HEK293T (cell line): ENCODE results near the gene SPIRE2.

Experiments used
- CTCF ChIA-PET: fragments of 350-600 bp; formaldehyde crosslinking; extraction: SDS; loops from one replicate; lab custom pipeline; 2021; ENCODE audit warnings: antibody characterized with exemption, inconsistent platforms; lab: Yijun Ruan, JAX
- POLR2A ChIA-PET: fragments of 350-600 bp; formaldehyde crosslinking; extraction: SDS; loops from one replicate; lab custom pipeline; 2020; ENCODE audit warnings: antibody characterized with exemption, inconsistent platforms; lab: Yijun Ruan, JAX
- DNase-seq: peaks from one replicate; pipeline ENCODE4 v3.0.0; 2012; ENCODE audit warnings: mixed read lengths; ENCODE audit errors: extremely low spot score
- ARNT ChIP-seq: fragments of 450-650 bp; IDR thresholded peaks from 2 replicates; pipeline ENCODE4 v1.6.1; 2017; ENCODE audit warnings: mild to moderate bottlenecking
- BHLHE40 ChIP-seq: fragments of 450-650 bp; IDR thresholded peaks from 2 replicates; pipeline ENCODE4 v1.6.1; 2016; ENCODE audit warnings: mild to moderate bottlenecking, moderate library complexity, borderline replicate concordance
- CTBP1 ChIP-seq: fragments of 450-650 bp; IDR thresholded peaks from 2 replicates; pipeline ENCODE4 v1.6.1; 2016; ENCODE audit warnings: borderline replicate concordance
- ELF4 ChIP-seq: fragments of 450-650 bp; IDR thresholded peaks from 2 replicates; pipeline ENCODE4 v1.6.1; 2017; ENCODE audit warnings: antibody characterized with exemption
- FOXA1 ChIP-seq: fragments of 450-650 bp; IDR thresholded peaks from 2 replicates; pipeline ENCODE4 v1.6.1; 2016; ENCODE audit warnings: mild to moderate bottlenecking
- FOXK2 ChIP-seq: fragments of 450-650 bp; IDR thresholded peaks from 2 replicates; pipeline ENCODE4 v1.6.1; 2016; ENCODE audit warnings: mild to moderate bottlenecking
- FOXM1 ChIP-seq: fragments of 450-650 bp; IDR thresholded peaks from 2 replicates; pipeline ENCODE4 v1.6.1; 2017; ENCODE audit warnings: mild to moderate bottlenecking, borderline replicate concordance
- HDGF ChIP-seq: fragments of 450-650 bp; IDR thresholded peaks from 2 replicates; pipeline ENCODE4 v1.6.1; 2017; ENCODE audit warnings: antibody characterized with exemption, borderline replicate concordance
- L3MBTL2 ChIP-seq: fragments of 450-650 bp; conservative IDR thresholded peaks from 2 replicates; pipeline ENCODE4 v1.6.1; 2016; ENCODE audit warnings: mild to moderate bottlenecking
- LEF1 ChIP-seq: fragments of 450-650 bp; IDR thresholded peaks from 2 replicates; pipeline ENCODE4 v1.6.1; 2017; ENCODE audit warnings: mild to moderate bottlenecking, borderline replicate concordance
- NFRKB ChIP-seq: fragments of 450-650 bp; IDR thresholded peaks from 2 replicates; pipeline ENCODE4 v1.6.1; 2016; ENCODE audit warnings: mild to moderate bottlenecking, moderate library complexity
- PKNOX1 ChIP-seq: fragments of 450-650 bp; IDR thresholded peaks from 2 replicates; pipeline ENCODE4 v1.6.1; 2016
- SP1 ChIP-seq: fragments of 450-650 bp; IDR thresholded peaks from 2 replicates; pipeline ENCODE4 v1.6.1; 2017
- SUZ12 ChIP-seq: fragments of 450-650 bp; IDR thresholded peaks from 2 replicates; pipeline ENCODE4 v1.6.1; 2016; ENCODE audit warnings: mild to moderate bottlenecking
- TARDBP ChIP-seq: fragments of 450-650 bp; IDR thresholded peaks from 2 replicates; pipeline ENCODE4 v1.6.1; 2016
- ZNF384 ChIP-seq: fragments of 450-650 bp; IDR thresholded peaks from 2 replicates; pipeline ENCODE4 v1.6.1; 2016

SPIRE2 gene

GRCh38 chr16:89900885-89901284, 72.6 kb downstream of the SPIRE2 start:
- POLR2A ChIA-PET = no interaction called here
- CTCF ChIA-PET = no interaction called here

GRCh38 chr16:89902980-89903379, 74.7 kb downstream of the SPIRE2 start:
- TF ChIP-seq PKNOX1 (no peak), LEF1 (no peak), FOXM1 (no peak), TARDBP (no peak), CTBP1 (no peak), L3MBTL2 (no peak), FOXA1 (no peak), ELF4 (no peak), SP1 (no peak), HDGF (no peak), BHLHE40 (no peak), NFRKB (no peak), SUZ12 (no peak), FOXK2 (no peak), ZNF384 (no peak)
- POLR2A ChIA-PET = no interaction called here
- no peak for DNase-seq
- CTCF ChIA-PET = no interaction called here

More at GRCh38 chr16:89900885-89901284, 72.6 kb downstream of the SPIRE2 start:
- no peak for TF ChIP-seq PKNOX1
- TF ChIP-seq CTBP1 = no peak
- no peak for TF ChIP-seq FOXK2
- no peak for TF ChIP-seq SP1
- no peak for TF ChIP-seq ELF4
- no peak for TF ChIP-seq HDGF
- no peak for TF ChIP-seq LEF1
- no peak for TF ChIP-seq FOXM1
- no peak for TF ChIP-seq L3MBTL2
- no peak for TF ChIP-seq ARNT
- TF ChIP-seq FOXA1 = no peak
- no peak for TF ChIP-seq TARDBP
- no peak for TF ChIP-seq ZNF384
- no peak for TF ChIP-seq BHLHE40
- no peak for TF ChIP-seq SUZ12
- TF ChIP-seq NFRKB = no peak
- DNase-seq = no peak

GRCh38 chr16:89903908-89904515, 75.7 kb downstream of the SPIRE2 start:
- no peak for TF ChIP-seq SP1
- TF ChIP-seq ARNT = no peak
- TF ChIP-seq FOXK2 = no peak
- TF ChIP-seq SUZ12 = no peak
- TF ChIP-seq NFRKB = no peak
- no peak for TF ChIP-seq ZNF384
- CTCF ChIA-PET = no interaction called here
- POLR2A ChIA-PET = interaction anchor here (1.1 kb wide), 1 partner anchor 31 kb away, joined by 4 read pairs; the partner anchor contains the start of gene TCF25
- no peak for DNase-seq

GRCh38 chr16:89904606-89905510, 76.6 kb downstream of the SPIRE2 start:
- CTCF ChIA-PET = no interaction called here

GRCh38 chr16:89905511-89906139, 77.3 kb downstream of the SPIRE2 start:
- CTCF ChIA-PET = no interaction called here
- DNase-seq = no peak
- POLR2A ChIA-PET = no interaction called here
- TF ChIP-seq FOXA1 = no peak

More at GRCh38 chr16:89904606-89905510, 76.6 kb downstream of the SPIRE2 start:
- TF ChIP-seq TARDBP = no peak
- TF ChIP-seq LEF1 = no peak
- TF ChIP-seq L3MBTL2 = no peak
- no peak for TF ChIP-seq NFRKB
- no peak for TF ChIP-seq FOXA1
- no peak for TF ChIP-seq FOXK2
- no peak for TF ChIP-seq CTBP1
- no peak for DNase-seq
- POLR2A ChIA-PET = interaction anchor here (1.1 kb wide), 1 partner anchor 32 kb away, joined by 4 read pairs; the partner anchor contains the start of gene TCF25
